GM19468 (cell line): ENCODE measurements around the gene CDO1.

Experiments used
- ATAC-seq: cut with Tn5 transposase; IDR thresholded peaks from one replicate; pipeline ENCODE4 v1.9.1; 2021; ENCODE audit warnings: mild to moderate bottlenecking, moderate library complexity, moderate number of reproducible peaks; ENCODE audit not compliant: unreplicated experiment; ENCODE audit errors: extremely low read depth

Gene CDO1

GRCh38 chr5:115816226-115817081 lies at the start of gene CDO1:
TSS of gene CDO1 (minus strand) at chr5:115816659. CDS start at chr5:115816397, 262 bp downstream.
- no peak for ATAC-seq

- no peak for ATAC-seq
Observed at GRCh38 chr5:115859378-115859777, 42.9 kb upstream of the CDO1 start.

- ATAC-seq, result no peak
Observed at GRCh38 chr5:115858396-115858795, 41.9 kb upstream of the CDO1 start.

DNA sequence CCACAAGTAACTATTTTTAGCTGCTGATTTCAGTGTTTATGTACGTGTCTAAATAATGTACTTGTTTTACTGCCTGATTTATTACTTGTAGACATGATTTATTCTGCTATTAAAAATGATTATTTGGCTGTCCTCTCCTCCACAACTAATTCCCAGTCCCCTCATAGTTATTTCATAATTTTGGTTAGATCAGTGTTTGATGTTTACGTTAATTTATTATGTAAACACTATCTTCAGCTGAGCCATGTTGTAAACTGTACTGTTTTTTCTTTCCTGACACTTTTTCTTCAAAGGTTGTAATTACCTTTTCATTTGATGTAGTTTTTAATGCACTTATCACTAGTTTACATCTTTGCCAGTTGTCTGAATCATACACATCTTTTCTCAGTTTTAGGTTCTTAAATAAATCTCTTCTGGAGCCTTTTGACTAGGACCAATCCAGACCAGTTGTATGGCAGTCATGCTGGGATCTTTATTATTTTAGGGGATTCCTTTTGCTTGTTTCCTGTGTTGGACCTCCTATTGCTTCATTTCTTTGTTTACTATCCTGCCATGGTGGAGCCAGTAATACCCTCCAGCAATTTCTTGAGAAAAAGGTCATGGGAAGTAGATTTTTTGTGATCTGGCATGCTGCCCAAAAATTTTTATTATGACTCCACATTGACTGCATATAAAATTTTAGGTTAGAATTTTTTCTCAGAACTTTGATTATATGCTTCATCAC lies 41.3 kb upstream of the CDO1 start:
- ATAC-seq, result no peak

GRCh38 chr5:115857057-115857479 lies 40.6 kb upstream of the CDO1 start:
- no peak for ATAC-seq

DNA sequence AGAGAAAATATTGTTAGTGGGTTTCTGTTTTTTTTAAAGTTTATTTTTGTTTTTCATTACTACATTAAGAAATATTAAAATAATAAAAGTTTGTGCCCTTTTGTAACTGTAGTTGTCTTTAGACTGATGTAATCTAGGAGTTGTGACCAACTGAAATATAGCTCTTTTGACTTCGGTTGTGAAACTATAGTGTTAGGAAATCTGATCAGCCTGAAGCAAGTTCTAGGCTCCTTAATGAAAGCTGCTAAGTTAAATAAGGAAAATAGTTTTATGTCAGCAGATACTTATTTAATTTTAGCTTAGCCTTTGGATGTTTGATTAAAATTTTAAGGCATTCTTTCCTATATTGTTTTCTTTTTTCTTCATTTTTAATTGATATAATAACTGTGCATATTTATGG lies 39.5 kb upstream of the CDO1 start:
- no peak for ATAC-seq

- ATAC-seq, result no peak
Observed at GRCh38 chr5:115854139-115854538, 37.7 kb upstream of the CDO1 start.

DNA sequence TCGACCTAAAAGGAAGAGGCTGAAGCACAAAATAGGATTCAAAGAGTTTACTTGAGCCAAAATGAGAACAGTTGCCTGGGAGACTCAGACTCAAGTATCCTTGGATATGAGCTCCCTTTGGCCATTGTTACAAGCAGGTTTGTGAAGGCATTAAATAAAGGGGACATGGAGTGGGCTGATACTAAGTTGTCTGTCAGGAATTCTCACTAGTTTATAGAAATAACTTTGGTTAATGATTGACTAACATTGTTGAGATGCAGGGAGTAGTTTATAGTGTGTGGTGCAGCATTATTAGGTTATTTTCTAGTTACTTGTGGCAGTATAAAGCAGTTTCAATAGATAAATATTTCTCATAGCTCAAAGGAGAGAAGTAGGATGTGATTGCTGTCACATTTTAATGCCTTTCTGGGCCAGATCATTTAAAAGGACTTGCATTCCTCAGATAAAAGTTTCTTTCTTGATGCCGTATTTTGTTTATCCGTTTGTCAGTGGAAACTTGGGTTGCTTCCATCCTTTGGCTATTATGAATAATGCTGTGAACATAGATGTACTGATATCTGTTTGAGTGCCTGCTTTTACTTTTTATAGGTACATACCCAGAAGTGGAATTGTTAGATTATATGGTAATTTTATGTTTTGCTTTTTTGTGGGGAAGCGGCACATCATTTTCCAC lies 34.4 kb upstream of the CDO1 start:
- no peak for ATAC-seq

DNA sequence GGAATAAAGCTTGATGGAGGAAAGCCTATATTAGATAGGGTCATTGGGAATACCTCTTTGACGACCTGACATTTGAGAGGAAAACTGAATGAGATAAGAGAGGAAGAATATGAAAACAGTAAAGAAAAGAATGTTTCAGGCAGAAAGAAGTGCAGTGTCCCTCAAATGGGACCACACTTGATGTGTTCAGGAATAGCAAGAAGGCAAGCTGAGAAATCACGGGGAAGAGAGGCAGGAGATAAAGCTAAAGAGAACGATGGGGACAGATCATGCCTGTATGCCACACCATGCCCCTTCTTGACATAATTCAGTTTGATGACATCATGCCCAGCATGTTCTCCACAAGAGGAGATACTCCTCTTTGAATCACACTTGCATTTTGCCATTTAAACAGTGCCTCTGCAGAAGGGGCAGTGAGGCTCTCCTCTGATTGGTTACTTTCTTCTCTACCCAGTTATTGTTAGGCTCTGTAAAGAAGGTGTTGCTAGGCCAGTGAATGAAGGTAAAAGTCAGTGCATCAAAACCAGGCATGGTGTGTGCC lies 32.9 kb upstream of the CDO1 start:
- no peak for ATAC-seq

- ATAC-seq, result no peak
Observed at GRCh38 chr5:115847290-115847689, 30.8 kb upstream of the CDO1 start.

DNA sequence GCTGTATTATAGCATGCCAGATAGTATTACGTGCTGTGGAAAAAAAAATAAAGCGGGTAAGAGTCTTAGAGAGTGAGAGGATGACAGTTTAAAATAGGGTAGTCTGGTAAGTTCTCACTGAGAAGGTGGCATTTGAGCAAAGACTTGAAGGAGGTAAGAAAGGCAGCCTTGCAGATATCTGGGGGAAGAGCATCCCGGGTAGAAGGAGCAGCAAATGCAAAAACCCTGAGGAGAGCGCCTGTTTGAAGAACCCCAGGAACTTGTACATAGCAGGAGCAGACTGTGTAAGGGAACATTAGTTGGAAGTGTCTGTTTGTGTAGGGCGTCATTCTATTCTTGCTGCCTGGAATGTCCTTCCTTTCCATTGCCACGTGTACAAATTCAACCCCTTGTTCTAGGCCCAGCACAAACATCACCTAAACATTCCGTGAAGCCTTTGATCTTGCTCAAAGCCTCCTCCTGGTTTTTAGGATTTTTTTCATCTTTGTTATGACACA lies 27.9 kb upstream of the CDO1 start:
- ATAC-seq, result no peak

DNA sequence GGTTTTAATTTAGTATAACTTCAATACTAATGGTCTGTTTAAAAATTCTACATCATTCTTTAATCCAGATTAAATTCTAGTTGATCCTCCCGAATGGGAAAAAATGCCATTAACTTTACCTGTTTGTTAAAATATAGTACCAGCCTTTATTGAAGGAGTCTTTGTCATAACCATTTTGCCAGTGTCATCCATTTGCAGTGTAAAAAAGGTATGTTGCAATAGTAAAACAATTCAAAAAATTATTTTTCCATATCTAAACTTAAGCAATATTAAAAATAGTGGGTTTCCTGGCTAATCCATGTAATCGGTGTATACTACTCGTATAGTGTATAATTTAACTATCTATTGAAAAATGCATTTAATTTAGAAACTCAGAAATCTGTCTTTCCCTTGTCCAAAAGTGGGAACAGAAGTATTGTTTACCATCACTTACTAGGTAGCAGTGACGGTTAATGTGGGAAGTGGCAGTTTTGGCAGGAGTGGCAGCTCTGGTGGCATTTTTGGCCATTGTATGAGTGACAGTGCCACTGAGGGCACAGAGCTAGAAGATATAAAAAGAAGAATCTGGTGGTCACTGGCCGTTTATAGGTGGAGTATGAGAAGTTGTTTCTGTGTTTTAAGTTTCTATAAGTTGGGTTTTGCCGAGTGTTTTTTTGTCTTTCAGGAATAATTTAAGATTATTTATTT lies 27.1 kb upstream of the CDO1 start:
- no peak for ATAC-seq

DNA sequence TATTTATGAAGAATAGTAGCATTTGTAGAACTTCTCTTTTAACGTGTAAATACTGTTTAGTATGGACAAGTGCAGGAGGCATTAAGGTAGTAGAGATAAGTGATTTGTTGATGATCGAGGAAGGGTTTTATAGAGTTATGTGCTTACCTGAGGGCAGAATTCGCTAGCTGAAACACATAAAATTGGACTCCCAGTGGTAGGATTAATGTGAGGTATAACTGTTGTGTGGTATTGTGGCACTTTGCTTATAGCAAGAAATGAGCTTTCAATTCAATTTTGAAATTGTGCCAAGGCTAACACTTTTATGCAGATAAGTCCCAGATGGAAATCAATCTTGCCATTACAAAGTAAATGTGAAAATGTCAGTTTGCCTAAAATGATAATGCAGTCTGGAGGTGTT lies 26.5 kb upstream of the CDO1 start:
- no peak for ATAC-seq

- ATAC-seq, result peak; percentile 5
Observed at GRCh38 chr5:115842089-115842935, 25.9 kb upstream of the CDO1 start.

GRCh38 chr5:115841382-115842088 lies 25.1 kb upstream of the CDO1 start, which contains the start of the genes AP3S1 and ATG12:
TSS of gene AP3S1 (plus strand) at chr5:115841935. CDS start at chr5:115842038, 103 bp downstream.
TSS of gene ATG12 (minus strand) at chr5:115841565. CDS start at chr5:115841552, 13 bp downstream.
- peak; percentile 85 for ATAC-seq

DNA sequence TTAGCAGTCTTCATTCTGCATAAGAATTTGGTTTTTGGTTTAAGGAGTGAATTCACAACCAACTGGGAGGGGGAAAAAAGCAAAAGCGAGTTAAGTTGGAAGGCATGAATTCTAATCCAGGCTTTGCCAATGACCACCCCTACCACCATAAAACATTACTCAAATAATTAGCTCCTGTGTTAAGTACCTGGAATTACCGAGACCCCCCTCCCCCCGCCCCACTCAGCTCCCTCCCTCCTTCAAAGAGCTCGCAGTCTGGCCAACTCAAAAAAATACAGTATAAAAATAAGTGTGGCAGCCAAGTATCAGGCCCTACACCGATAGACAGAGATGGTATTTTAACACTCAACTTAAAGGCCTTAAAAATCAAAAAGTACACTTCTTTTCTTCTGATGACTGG lies 24.4 kb upstream of the CDO1 start:
- ATAC-seq, result no peak

DNA sequence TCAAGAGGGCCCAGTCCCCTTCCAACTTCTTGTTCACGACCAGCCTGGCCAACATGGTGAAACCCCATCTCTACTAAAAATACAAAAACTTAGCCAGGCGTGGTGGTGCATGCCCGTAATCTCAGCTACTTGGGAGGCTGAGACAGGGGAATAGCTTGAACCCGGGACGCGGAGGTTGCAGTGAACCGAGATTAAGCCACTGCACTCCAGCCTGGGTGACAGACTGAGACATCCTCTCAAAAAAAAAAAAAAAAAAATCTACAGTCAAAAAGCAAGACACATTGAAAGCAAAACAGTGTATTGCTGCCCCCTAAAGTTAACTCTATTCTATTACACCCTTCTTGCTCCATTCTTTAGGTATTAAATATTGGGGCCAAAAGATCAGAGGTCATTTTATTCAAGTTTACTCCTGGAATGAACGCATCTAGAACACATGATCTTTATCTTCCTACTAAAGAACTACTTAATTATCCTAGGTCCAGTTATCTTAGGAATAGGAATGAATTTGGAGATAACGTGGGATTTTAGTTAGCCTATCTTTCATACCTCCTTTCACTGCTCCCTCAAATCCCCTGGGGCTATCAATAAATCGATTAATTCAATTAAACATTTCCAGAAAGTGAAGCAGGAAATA lies 22.5 kb upstream of the CDO1 start:
- ATAC-seq, result no peak

- ATAC-seq, result no peak
Observed at GRCh38 chr5:115835481-115835880, 19.0 kb upstream of the CDO1 start.
